GM12878 (cell line): ENCODE data around the gene CHN1. TPM values are rescaled to one million over a fixed set of nuclear protein-coding genes. Genes with fewer than 3 reads are reported as not detected.
A peak's percentile ranks its signal among the peaks of the same experiment; 100 is the strongest.

ENCODE experiments used
- ATAC-seq: fragments of 200-7000 bp; cut with Tn5 transposase; 3 replicates; pipeline ENCODE4 v1.9.1; 2020; ENCODE audit warnings: mild to moderate bottlenecking, moderate library complexity
- BruUV-seq: library from RNA; stranded (reverse); fragments of 400-500 nt; replicated peaks from 2 replicates; lab custom pipeline; 2021; lab: Mats Ljungman, UMichigan
- CTCF ChIA-PET: fragments of 300-600 bp; sonication (Branson Sonifier 250); formaldehyde crosslinking; extraction: SDS; loops from one replicate; lab custom pipeline; 2021; ENCODE audit warnings: inconsistent platforms; lab: Yijun Ruan, JAX
- POLR2A ChIA-PET: fragments of 350-600 bp; formaldehyde crosslinking; extraction: SDS; loops from one replicate; lab custom pipeline; 2021; ENCODE audit warnings: inconsistent platforms; lab: Charles Lee
- RAD21 ChIA-PET: fragments of 300-600 bp; sonication (Branson Sonifier 250); formaldehyde crosslinking; loops from one replicate; lab custom pipeline; 2023; ENCODE audit warnings: antibody characterized with exemption; ENCODE audit not compliant: unreplicated experiment; lab: Charles Lee
- SMC1A ChIA-PET: fragments of 300-600 bp; sonication (Branson Sonifier 250); formaldehyde crosslinking; loops from one replicate; lab custom pipeline; 2023; ENCODE audit not compliant: unreplicated experiment, uncharacterized antibody; lab: Charles Lee
- DNase-seq: peaks from one replicate; pipeline ENCODE4 v3.0.0-alpha.2; 2011; ENCODE audit warnings: low read depth, low spot score
- FAIRE-seq: peaks from 3 replicates; lab custom pipeline; 2011; peaks lifted over from hg19 to GRCh38; lab: Jason Lieb, UNC
- H2AFZ ChIP-seq: 2 replicates; pipeline ENCODE4 v1.6.0; 2011; ENCODE audit warnings: low read depth, low read length, control low read depth; ENCODE audit not compliant: control insufficient read depth
- H3K27ac ChIP-seq: 2 replicates; pipeline ENCODE4 v1.5.1; 2011; ENCODE audit warnings: control low read depth; ENCODE audit not compliant: control insufficient read depth, insufficient read depth
- H3K27me3 ChIP-seq, 2 experiments: replicated peaks in 1 of 2; 2 replicates each; pipeline versions ENCODE4 v1.6.0 to v1.6.1; 2011; ENCODE audit warnings: low read length in 1 of 2; ENCODE audit not compliant: control insufficient read depth in 2 of 2, insufficient read depth in 2 of 2
- H3K36me3 ChIP-seq, 2 experiments: 2 replicates each; pipeline ENCODE4 v1.5.1; 2011; ENCODE audit warnings: low read length in 1 of 2; ENCODE audit not compliant: control insufficient read depth in 2 of 2, insufficient read depth in 2 of 2
- H3K4me1 ChIP-seq: 2 replicates; pipeline ENCODE4 v1.6.1; 2011; ENCODE audit warnings: mild to moderate bottlenecking, low read length, moderate library complexity, mixed read lengths; ENCODE audit not compliant: control insufficient read depth, insufficient read depth
- H3K4me2 ChIP-seq: 2 replicates; pipeline ENCODE4 v1.6.0; 2011; ENCODE audit warnings: control low read depth; ENCODE audit not compliant: control insufficient read depth, insufficient read depth
- H3K4me3 ChIP-seq: fragments of 200-600 bp; sonication (generic); 2 replicates; pipeline ENCODE4 v1.5.1; 2016
- H3K79me2 ChIP-seq: 2 replicates; pipeline ENCODE4 v1.6.0; 2011; ENCODE audit warnings: low read length; ENCODE audit not compliant: control insufficient read depth, insufficient read depth
- H3K9ac ChIP-seq: 2 replicates; pipeline ENCODE4 v1.8.0; 2011; ENCODE audit warnings: low read length, control low read depth, mixed read lengths; ENCODE audit not compliant: control insufficient read depth, insufficient read depth
- H3K9me3 ChIP-seq: replicated peaks from 3 replicates; pipeline ENCODE4 v1.5.1; 2011; ENCODE audit warnings: mild to moderate bottlenecking, low read length; ENCODE audit not compliant: control insufficient read depth, insufficient read depth
- H4K20me1 ChIP-seq: 2 replicates; pipeline ENCODE4 v1.6.0; 2011; ENCODE audit not compliant: control insufficient read depth, insufficient read depth
- BCLAF1 ChIP-seq: fragments of 450-650 bp; IDR thresholded peaks from 2 replicates; pipeline ENCODE4 v1.6.1; 2017; ENCODE audit warnings: antibody characterized with exemption, mild to moderate bottlenecking, moderate library complexity
- BHLHE40 ChIP-seq, 2 experiments: fragments of 450-650 bp in 1 of 2; IDR thresholded peaks; 2 replicates each; pipeline ENCODE4 v1.6.1; 2011 to 2017; ENCODE audit warnings: low read depth in 2 of 2, borderline replicate concordance in 1 of 2, improper control_type of control experiment in 1 of 2, low read length in 1 of 2, mild to moderate bottlenecking in 1 of 2
- E2F8 ChIP-seq: fragments of 450-650 bp; IDR thresholded peaks from 2 replicates; pipeline ENCODE4 v1.6.1; 2018; ENCODE audit warnings: mild to moderate bottlenecking, low read depth, moderate library complexity; ENCODE audit not compliant: partially characterized antibody
- EED ChIP-seq: sonication (generic); IDR thresholded peaks from 2 replicates; pipeline ENCODE4 v1.6.1; 2016; ENCODE audit warnings: antibody characterized with exemption, low read depth
- ESRRA ChIP-seq: IDR thresholded peaks from 2 replicates; pipeline ENCODE4 v1.6.1; 2012; ENCODE audit warnings: mild to moderate bottlenecking, low read length, improper control_type of control experiment
- IRF3 ChIP-seq: fragments of 450-650 bp; IDR thresholded peaks from 2 replicates; pipeline ENCODE4 v1.6.1; 2014; ENCODE audit warnings: mild to moderate bottlenecking
- MYB ChIP-seq: fragments of 150-350 bp; IDR thresholded peaks from 2 replicates; pipeline ENCODE4 v1.6.1; 2014; ENCODE audit warnings: mild to moderate bottlenecking, low read depth, low read length, borderline replicate concordance
- PAX5 ChIP-seq: IDR thresholded peaks from 2 replicates; pipeline ENCODE4 v1.6.1; 2011; ENCODE audit warnings: low read depth, low read length, borderline replicate concordance
- RAD51 ChIP-seq: fragments of 450-650 bp; IDR thresholded peaks from 2 replicates; pipeline ENCODE4 v1.6.1; 2016; ENCODE audit warnings: moderate library complexity, mild to moderate bottlenecking, inconsistent platforms
- YY1 ChIP-seq: IDR thresholded peaks from 2 replicates; pipeline ENCODE4 v1.6.1; 2011; ENCODE audit warnings: low read depth, mild to moderate bottlenecking, low read length
- ZBTB4 ChIP-seq: fragments of 450-650 bp; formaldehyde crosslinking; IDR thresholded peaks from 2 replicates; pipeline ENCODE4 v1.4.0; 2022; ENCODE audit warnings: mild to moderate bottlenecking, moderate library complexity
- WGBS: methylation state at CpG from one replicate; pipeline ENCODE4 v1.1.6; 2016; ENCODE audit warnings: low lambda C conversion rate; ENCODE audit not compliant: insufficient replicate concordance, insufficient coverage; ENCODE audit errors: missing lambda C conversion rate; 5-methylcytosine and 5-hydroxymethylcytosine counted together
- in situ Hi-C: fragments of 300-500 bp; cut with MboI; formaldehyde crosslinking; loops from 9 replicates; pipeline ENCODE4 v1.14.3; 2018; ENCODE audit warnings: mixed read lengths
- intact Hi-C: fragments of 100-400 bp; cut with micrococcal nuclease; formaldehyde crosslinking; loops from one replicate; pipeline ENCODE4 v1.14.2; 2022; ENCODE audit not compliant: unreplicated experiment
- polyA plus RNA-seq, 11 experiments: library from polyadenylated mRNA; depleted of rRNA in 4 of 11; unstranded in 6 of 11; stranded (reverse) in 5 of 11; fragments of >200 nt; fragmentation: Nextera tagmentation in 4 of 11; fragmentation: Illumina TruSeq in 1 of 11; extraction: Ambion mirVana in 4 of 11; extraction: Trizol in 1 of 11; gene quantifications; 1 replicate in 1 of 11; 2 replicates in 10 of 11; pipeline versions ENCODE4 v1.2.1 to v1.2.3, GENCODE V29; 2011 to 2016; ENCODE audit warnings: inconsistent platforms in 2 of 11, missing spikeins in 2 of 11, low read depth in 1 of 11
- total RNA-seq, 4 experiments: library from RNA; depleted of rRNA in 3 of 4; stranded (reverse); fragments of >200 nt in 3 of 4; fragmentation: Illumina TruSeq in 1 of 4; extraction: Trizol in 1 of 4; gene quantifications; 2 replicates each; pipeline versions ENCODE4 v1.2.1 to v1.2.3, GENCODE V29; 2013 to 2021

CHN1 gene
- total and polyA plus RNA-seq, 10 of the 15 experiments (the other 5 are each of a cell fraction or from before 2014, with no cell fraction given) = 0.18 to 0.92 (median 0.53) TPM; not detected in 1

- SMC1A ChIA-PET = interaction anchor here (0.6 to 3.0 kb wide), 9 partner anchors 10 to 237 kb away, joined by 3 to 26 read pairs (median 3); no protein-coding TSS in a partner anchor
- DNase-seq = no peak
- in situ Hi-C loops = no loop called here
- H3K27me3 ChIP-seq = peaks cover 0 to 1% of the 10 kb centered on the region in 2 experiments; a peak in 1 of 4 replicates
- no peaks in the 10 kb centered on the region for H3K9me3 ChIP-seq
- no peaks in the 10 kb centered on the region for H3K4me1 ChIP-seq
- H4K20me1 ChIP-seq = no peaks in the 10 kb centered on the region
- FAIRE-seq = peak; percentile 65
- POLR2A ChIA-PET = no interaction called here
- no peak overlapping the region for H3K4me2 ChIP-seq
- H2AFZ ChIP-seq = no peak overlapping the region
- H3K4me3 ChIP-seq = no peak overlapping the region
- CTCF ChIA-PET = interaction anchor here (0.6 to 2.9 kb wide), 33 partner anchors 9 to 511 kb away, joined by 3 to 30 read pairs (median 4); no protein-coding TSS in a partner anchor
- H3K79me2 ChIP-seq = no peaks in the 10 kb centered on the region
- intact Hi-C loops = loop anchor here (1.0 kb wide), 1 partner anchor 213 kb away; no protein-coding TSS in a partner anchor
- H3K9ac ChIP-seq = no peak overlapping the region
- no peaks in the 10 kb centered on the region for H3K36me3 ChIP-seq
- RAD21 ChIA-PET = interaction anchor here (0.6 to 7.2 kb wide), 8 partner anchors 19 to 219 kb away, joined by 3 to 46 read pairs (median 6); no protein-coding TSS in a partner anchor
- peak; percentile 97 for ATAC-seq
- BruUV-seq = no TSS peak
- 5% methylated on average over 14 of the region's 14 CpGs for WGBS
- no peak overlapping the region for H3K27ac ChIP-seq
- TF ChIP-seq IRF3 (no peak), ZBTB4 (CRISPR knock-in tag) (no peak), BHLHE40 (IDR thresholded peaks at IDR 0.05; ENCODE audit: borderline replicate concordance in 1 of 2, low read depth in 2 of 2, low read length in 1 of 2) (peak; percentile 19 to 80; a peak in 2 of 4 replicates), PAX5 (no peak), MYB (no peak), BCLAF1 (no peak), YY1 (0 out of 2 replicates have a peak, but pooled peaks have one; percentile 17), E2F8 (no peak), ESRRA (no peak), RAD51 (peak; percentile 66), EED (no peak)
Measured at GRCh38 chr2:174771631-174772471, 233.3 kb downstream of the CHN1 start.
